Prostate gland (tissue), 2 donors: ENCODE results near the gene CDK14.

Source experiments
- CTCF ChIP-seq, 4 experiments: fragments of 200-600 bp in 2 of 4; fragments of 450-650 bp in 2 of 4; sonication (generic) in 2 of 4; IDR thresholded peaks; 1 replicate in 3 of 4; 2 replicates in 1 of 4; pipeline ENCODE4 v1.5.1; 2016 to 2019; ENCODE audit warnings: antibody characterized with exemption in 4 of 4, mild to moderate bottlenecking in 2 of 4, moderate library complexity in 2 of 4
- POLR2A ChIP-seq: fragments of 450-650 bp; IDR thresholded peaks from one replicate; pipeline ENCODE4 v1.6.1; 2016; ENCODE audit warnings: antibody characterized with exemption, mild to moderate bottlenecking
- POLR2AphosphoS5 ChIP-seq: sonication (generic); formaldehyde crosslinking; IDR thresholded peaks from one replicate; pipeline ENCODE4 v1.6.1; 2017; ENCODE audit warnings: antibody characterized with exemption

- TF ChIP-seq CTCF (IDR thresholded peaks at IDR 0.05), result no peak
- no peak for TF ChIP-seq POLR2A
- no peak for TF ChIP-seq POLR2AphosphoS5
These were observed 350.8 kb downstream of the CDK14 start for GRCh38 chr7:90946730-90947501.
